Activated naive CD8-positive, alpha-beta T cell treated with anti-CD3 and anti-CD28 coated beads, Interleukin-2, amount 10 ng/mL, durations not matched to agents 7 days and 5 days (primary cell): ENCODE measurements around the gene SYNDIG1L. TPM values are rescaled to one million over a fixed set of nuclear protein-coding genes. Genes with fewer than 3 reads are reported as not detected.

Experiments
- ATAC-seq: fragments of 150-1000 bp; cut with Tn5 transposase; one replicate; pipeline ENCODE4 v1.10.0; 2021; ENCODE audit warnings: low read depth, moderate library complexity
- POLR2A ChIA-PET: fragments of 350-600 bp; sonication (Branson Sonifier 250); formaldehyde crosslinking; loops from one replicate; lab custom pipeline; 2021; ENCODE audit warnings: antibody characterized with exemption; lab: Charles Lee
- DNase-seq: peaks from one replicate; pipeline ENCODE4 v3.0.0; 2021
- H3K27ac Mint-ChIP-seq: one replicate; pipeline ENCODE4 v1.8.0; 2022; ENCODE audit warnings: mild to moderate bottlenecking, mixed read lengths
- H3K27me3 Mint-ChIP-seq: one replicate; pipeline ENCODE4 v1.8.0; 2022; ENCODE audit warnings: mild to moderate bottlenecking, moderate library complexity, mixed read lengths
- H3K36me3 Mint-ChIP-seq: one replicate; pipeline ENCODE4 v1.8.0; 2021; ENCODE audit warnings: mild to moderate bottlenecking, mixed read lengths
- H3K4me1 Mint-ChIP-seq: one replicate; pipeline ENCODE4 v1.8.0; 2021; ENCODE audit warnings: mixed read lengths
- H3K4me3 Mint-ChIP-seq: one replicate; pipeline ENCODE4 v1.8.0; 2022; ENCODE audit warnings: mild to moderate bottlenecking, moderate library complexity, mixed read lengths
- H3K9me3 Mint-ChIP-seq: one replicate; pipeline ENCODE4 v1.8.0; 2021; ENCODE audit warnings: mixed read lengths
- total RNA-seq, 2 experiments: library from RNA; stranded (reverse); gene quantifications; one replicate each; pipeline ENCODE4 v1.2.3, GENCODE V29; 2021

SYNDIG1L gene
- total RNA-seq = not detected

DNA sequence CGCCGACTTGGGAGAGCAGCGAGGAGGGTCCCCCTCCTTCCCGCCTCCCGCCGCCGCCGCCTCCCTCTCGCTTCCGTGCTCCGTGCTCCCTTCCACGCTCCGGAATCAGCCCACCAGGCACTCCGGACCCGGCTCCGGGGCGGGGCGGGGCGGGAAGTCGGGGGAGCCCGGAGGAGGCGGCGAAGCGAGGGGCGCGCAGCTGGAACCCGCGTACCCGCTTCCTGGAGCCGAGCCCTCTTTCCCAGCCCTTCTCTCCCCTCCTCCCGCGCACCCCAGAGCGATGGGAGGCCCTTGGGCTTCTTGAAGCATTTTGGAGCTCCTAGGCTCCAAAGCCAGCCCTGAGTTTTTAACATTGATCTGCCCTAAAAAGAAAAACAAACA, at the start of gene SYNDIG1L:
Gene SYNDIG1L, minus strand, starts transcription at position 9 of the 381 bp plus-strand sequence. CDS start 16,466 bp downstream, outside the sequence.
- H3K27ac Mint-ChIP-seq = peak within 1 kb of the TSS; percentile 21
- POLR2A ChIA-PET = no interaction called here
- peak within 1 kb of the TSS; percentile 37 for H3K4me3 Mint-ChIP-seq
- no peaks in the 10 kb centered on the region for H3K9me3 Mint-ChIP-seq
- no peaks in the 10 kb centered on the region for H3K36me3 Mint-ChIP-seq
- DNase-seq (no peak), ATAC-seq (no peak)
- peaks cover 40% of the 10 kb centered on the region for H3K27me3 Mint-ChIP-seq
- peaks cover 2% of the 10 kb centered on the region for H3K4me1 Mint-ChIP-seq

DNA sequence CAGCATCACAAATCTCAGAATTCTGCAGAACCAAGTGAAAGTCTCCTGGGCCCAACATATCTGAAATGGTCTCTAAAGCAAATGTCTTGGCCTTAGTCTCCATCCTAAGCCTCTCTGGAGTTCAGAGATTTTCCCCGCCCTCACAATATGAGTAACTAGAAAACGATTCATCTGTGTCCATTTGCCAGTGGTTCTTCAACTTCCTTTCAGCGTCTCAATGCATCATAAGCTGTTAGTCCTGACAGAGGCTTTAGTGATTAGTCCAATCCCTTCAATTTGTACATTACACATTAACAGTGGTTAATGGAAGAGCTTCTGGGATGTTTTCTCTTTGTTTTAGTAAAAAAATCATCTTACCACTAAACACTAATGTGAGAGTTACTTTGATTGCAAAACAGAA, 49.7 kb upstream of the SYNDIG1L start:
- POLR2A ChIA-PET = no interaction called here
- no peak for ATAC-seq
- Mint-ChIP-seq H3K27ac (no peak overlapping the region), H3K4me3 (no peak overlapping the region), H3K36me3 (no peaks in the 10 kb centered on the region), H3K27me3 (no peaks in the 10 kb centered on the region), H3K4me1 (peaks cover 3% of the 10 kb centered on the region), H3K9me3 (no peaks in the 10 kb centered on the region)
- DNase-seq = no peak

DNA sequence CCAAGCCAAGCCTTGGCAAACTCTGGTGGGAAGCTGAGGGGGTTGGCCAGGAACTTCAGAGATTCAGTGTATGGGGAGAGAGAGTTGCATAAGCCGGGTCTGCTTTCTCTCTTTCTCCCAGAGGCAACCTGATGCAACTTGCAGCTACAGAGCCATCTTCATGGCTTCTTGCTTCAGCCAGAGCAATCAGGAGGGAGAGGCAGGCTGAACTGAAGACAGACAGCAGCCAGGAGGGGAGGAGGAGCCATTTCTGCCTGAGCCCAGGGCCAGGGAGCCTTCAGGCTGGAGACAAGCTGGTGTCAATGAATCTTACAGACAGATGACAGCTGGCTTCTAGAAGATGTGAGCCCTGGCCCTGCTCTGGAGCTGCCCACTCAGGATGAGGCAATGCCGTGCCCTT, 48.4 kb upstream of the SYNDIG1L start:
- Mint-ChIP-seq H3K4me1 (peaks cover 3% of the 10 kb centered on the region), H3K27me3 (no peaks in the 10 kb centered on the region), H3K27ac (no peak overlapping the region), H3K4me3 (no peak overlapping the region), H3K36me3 (no peaks in the 10 kb centered on the region), H3K9me3 (no peaks in the 10 kb centered on the region)
- POLR2A ChIA-PET = no interaction called here
- DNase-seq = no peak
- ATAC-seq = no peak

DNA sequence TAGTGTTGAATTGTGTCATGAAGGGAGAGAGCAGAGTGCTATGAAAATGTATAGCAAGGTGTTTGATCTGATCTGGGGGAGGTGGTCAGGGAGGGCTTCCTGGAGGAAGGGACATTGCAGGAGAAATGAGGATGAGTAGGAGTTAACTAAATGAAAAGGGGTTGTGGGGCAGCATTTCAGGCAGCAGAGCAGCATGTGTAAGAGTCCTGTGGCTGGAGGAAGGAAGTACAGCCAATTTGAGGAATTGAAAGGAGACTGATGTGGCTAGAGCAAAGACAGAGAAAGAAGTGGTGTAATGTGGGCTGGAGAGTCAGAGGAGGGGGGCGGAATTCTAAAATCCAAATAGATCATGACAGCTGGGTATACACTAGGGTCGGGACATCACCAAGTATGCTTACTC, 46.6 kb upstream of the SYNDIG1L start:
- Mint-ChIP-seq H3K36me3 (no peaks in the 10 kb centered on the region), H3K27ac (no peak overlapping the region), H3K4me3 (no peak overlapping the region), H3K4me1 (peaks cover 3% of the 10 kb centered on the region), H3K9me3 (no peaks in the 10 kb centered on the region), H3K27me3 (no peaks in the 10 kb centered on the region)
- ATAC-seq (no peak), DNase-seq (no peak)
- POLR2A ChIA-PET = no interaction called here

DNA sequence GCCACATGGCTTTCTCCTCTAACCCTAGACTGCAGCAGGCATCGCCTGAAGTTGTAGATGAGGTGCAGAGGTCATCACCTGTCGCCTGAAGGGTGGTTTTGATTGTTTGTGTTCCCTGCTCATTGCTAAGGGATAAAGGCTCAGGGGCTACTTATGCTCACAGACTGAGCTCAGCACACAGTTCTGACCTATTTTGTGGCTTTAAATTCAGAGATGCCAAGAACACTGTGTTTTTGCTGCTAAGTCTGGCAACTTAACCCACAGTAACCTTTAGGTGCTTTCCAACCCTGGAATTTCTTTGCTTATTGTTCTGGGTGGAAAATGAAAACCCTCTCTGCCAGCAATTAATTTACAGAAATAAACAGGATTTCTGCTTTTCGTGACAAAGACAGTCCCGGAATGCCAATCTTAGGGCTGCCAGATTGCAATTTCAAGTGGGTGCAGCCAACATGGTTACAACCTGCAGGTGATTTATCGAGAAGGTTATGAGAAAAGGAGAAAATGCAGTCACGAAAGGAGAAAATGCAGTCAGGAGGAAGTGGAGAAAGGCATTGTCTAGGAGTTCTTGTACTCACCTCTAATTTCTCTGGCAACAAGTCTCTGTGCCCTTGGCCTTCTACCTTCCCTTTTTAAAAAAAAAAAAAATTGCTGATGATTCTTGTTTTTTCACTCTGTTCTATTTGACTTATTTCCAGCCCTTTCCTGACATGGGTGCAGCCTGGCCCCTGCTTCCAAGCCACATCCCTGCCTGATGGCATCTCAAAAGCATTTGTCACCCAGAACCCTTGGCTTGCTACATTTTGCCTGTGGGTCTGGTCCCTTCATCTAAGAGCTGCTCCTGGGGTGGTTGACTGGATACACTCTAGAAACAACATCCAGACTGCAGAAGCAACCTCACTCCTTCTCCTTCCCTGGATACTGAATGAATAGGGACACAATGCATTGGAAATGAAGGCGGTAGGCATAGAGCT, 43.8 kb upstream of the SYNDIG1L start:
- no peak overlapping the region for H3K27ac Mint-ChIP-seq
- no peaks in the 10 kb centered on the region for H3K36me3 Mint-ChIP-seq
- no peaks in the 10 kb centered on the region for H3K9me3 Mint-ChIP-seq
- ATAC-seq (no peak), DNase-seq (no peak)
- peaks cover 3% of the 10 kb centered on the region for H3K4me1 Mint-ChIP-seq
- peaks cover 2% of the 10 kb centered on the region for H3K27me3 Mint-ChIP-seq
- POLR2A ChIA-PET = no interaction called here
- no peak overlapping the region for H3K4me3 Mint-ChIP-seq

DNA sequence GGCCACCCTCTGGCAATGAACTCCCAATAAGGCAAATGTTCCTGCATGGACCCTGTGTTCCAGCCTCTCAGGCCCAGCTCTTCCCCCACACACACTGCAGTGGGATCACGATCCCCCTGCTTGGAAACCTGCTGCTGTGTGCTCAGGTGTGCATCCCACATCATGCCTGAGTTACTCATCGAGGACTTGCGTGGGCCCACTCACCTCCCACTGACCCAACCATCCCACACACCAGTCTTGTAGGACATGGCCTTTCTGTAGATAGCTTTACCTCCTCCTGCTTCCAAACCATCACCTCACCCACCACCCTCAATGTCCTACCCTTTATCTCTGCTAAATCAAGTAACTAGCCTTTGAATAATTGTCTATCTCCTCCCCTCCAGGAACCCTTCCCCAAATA, 42.5 kb upstream of the SYNDIG1L start:
- H3K27ac Mint-ChIP-seq = no peak overlapping the region
- DNase-seq (no peak), ATAC-seq (no peak)
- H3K36me3 Mint-ChIP-seq = no peaks in the 10 kb centered on the region
- H3K4me1 Mint-ChIP-seq = peaks cover 3% of the 10 kb centered on the region
- H3K27me3 Mint-ChIP-seq = peaks cover 2% of the 10 kb centered on the region
- no peaks in the 10 kb centered on the region for H3K9me3 Mint-ChIP-seq
- no peak overlapping the region for H3K4me3 Mint-ChIP-seq
- POLR2A ChIA-PET = no interaction called here

GRCh38 chr14:74465335-74465734, 39.3 kb upstream of the SYNDIG1L start:
- no peak for DNase-seq
- Mint-ChIP-seq H3K4me1 (no peaks in the 10 kb centered on the region), H3K9me3 (no peaks in the 10 kb centered on the region), H3K27me3 (peaks cover 8% of the 10 kb centered on the region), H3K4me3 (no peak overlapping the region), H3K27ac (no peak overlapping the region), H3K36me3 (no peaks in the 10 kb centered on the region)
- no peak for ATAC-seq
- POLR2A ChIA-PET = no interaction called here

GRCh38 chr14:74464785-74465184, 38.8 kb upstream of the SYNDIG1L start:
- Mint-ChIP-seq H3K4me3 (no peak overlapping the region), H3K9me3 (no peaks in the 10 kb centered on the region), H3K27ac (no peak overlapping the region), H3K27me3 (peaks cover 8% of the 10 kb centered on the region), H3K36me3 (no peaks in the 10 kb centered on the region), H3K4me1 (no peaks in the 10 kb centered on the region)
- POLR2A ChIA-PET = no interaction called here
- ATAC-seq (no peak), DNase-seq (no peak)

DNA sequence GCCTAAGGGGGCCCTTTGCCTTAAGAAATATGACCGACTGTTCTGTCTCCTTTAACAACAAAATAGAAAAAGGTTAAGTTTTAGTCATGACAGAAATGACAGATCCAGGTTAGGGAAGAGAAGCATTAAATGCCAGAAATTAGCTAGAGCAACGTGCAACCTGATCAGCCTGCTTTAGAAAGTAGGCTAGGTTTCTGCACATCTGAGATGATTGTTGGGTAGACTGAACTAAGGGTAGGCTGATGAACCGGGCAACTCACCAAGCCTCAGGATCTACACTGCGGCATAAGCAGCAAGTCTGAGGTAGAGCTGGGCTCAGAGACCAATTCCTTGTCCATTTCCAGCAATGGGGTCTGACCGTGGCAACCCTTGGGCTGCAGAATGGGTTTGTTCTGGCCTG, 37.7 kb upstream of the SYNDIG1L start:
- Mint-ChIP-seq H3K36me3 (no peaks in the 10 kb centered on the region), H3K9me3 (no peaks in the 10 kb centered on the region), H3K27ac (no peak overlapping the region), H3K4me1 (no peaks in the 10 kb centered on the region), H3K27me3 (peaks cover 8% of the 10 kb centered on the region), H3K4me3 (no peak overlapping the region)
- POLR2A ChIA-PET = no interaction called here
- ATAC-seq = no peak
- no peak for DNase-seq

DNA sequence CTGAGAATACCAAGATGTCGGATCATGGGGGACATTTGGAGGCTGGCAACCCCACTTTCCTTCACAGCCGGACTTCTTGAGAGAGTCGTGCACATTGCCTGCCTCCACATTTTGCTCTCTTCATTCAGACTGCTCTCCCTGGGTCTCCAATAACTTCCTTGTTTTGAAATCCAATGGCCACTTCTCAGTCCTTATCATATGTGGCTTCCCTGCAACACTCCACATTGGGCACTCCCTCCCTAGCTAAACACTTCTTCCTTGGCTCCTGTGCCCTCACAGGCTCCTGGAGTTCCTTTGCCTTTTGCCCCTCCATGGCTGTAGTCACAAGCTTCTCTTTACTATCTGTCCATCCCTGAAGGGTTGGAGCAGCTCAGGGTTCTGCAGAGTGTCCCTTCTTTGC, 37.0 kb upstream of the SYNDIG1L start:
- Mint-ChIP-seq H3K4me3 (no peak overlapping the region), H3K4me1 (no peaks in the 10 kb centered on the region), H3K36me3 (no peaks in the 10 kb centered on the region), H3K27ac (no peak overlapping the region), H3K27me3 (peaks cover 8% of the 10 kb centered on the region), H3K9me3 (no peaks in the 10 kb centered on the region)
- POLR2A ChIA-PET = no interaction called here
- DNase-seq (no peak), ATAC-seq (no peak)

DNA sequence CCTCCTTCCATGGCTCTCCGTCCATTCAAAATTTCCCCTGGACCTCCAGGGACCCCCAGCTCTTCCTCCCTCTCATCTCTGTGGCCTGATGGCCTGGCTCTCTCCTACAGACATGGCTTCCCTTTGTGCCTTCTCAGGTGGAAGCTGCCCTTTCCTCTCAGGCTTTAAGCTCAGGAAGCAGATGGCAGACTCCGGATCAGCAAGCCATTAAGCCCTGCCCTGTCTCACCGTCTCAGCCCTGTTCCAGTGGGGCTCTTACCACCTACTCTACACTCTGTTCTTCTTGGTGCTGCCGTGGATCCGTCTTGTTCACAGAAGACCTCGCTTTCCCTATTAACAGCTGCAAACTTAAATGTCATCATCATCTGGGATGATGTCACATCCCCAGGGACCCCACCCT, 34.0 kb upstream of the SYNDIG1L start:
- H3K4me1 Mint-ChIP-seq = no peaks in the 10 kb centered on the region
- ATAC-seq (no peak), DNase-seq (no peak)
- peaks cover 11% of the 10 kb centered on the region for H3K27me3 Mint-ChIP-seq
- POLR2A ChIA-PET = no interaction called here
- H3K27ac Mint-ChIP-seq = no peak overlapping the region
- H3K36me3 Mint-ChIP-seq = no peaks in the 10 kb centered on the region
- no peak overlapping the region for H3K4me3 Mint-ChIP-seq
- H3K9me3 Mint-ChIP-seq = no peaks in the 10 kb centered on the region

DNA sequence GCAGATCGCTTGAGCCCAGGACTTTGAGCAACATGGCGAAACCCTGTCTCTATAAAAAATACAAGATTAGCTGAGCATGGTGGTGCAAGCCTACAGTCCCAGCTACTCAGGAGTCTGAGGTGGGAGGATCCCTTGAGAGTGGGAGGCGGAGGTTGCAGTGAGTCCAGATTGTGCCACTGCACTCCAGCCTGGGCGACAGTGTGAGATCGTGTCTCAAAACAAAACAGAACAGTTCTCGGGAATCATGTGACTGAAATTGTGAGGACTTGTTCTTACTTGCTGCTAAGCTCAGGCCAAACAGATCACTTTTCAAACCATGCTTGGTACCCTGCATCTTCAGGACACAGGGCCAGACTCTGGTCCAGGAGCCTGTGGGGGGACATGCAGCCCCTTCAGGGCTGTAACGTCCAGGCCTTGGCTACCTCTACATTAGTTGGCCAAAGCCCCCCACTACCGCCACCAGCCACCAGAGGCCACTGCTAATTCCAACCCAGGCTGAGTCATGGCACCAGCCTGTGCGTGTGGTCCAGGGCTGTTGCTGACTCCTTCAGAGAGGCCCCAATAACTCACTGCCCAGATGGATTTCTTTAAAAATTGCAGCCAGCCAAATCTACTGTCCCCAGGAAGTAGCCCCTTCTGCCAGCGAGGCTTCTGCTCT, 33.4 kb upstream of the SYNDIG1L start:
- peak; percentile 56 for ATAC-seq
- Mint-ChIP-seq H3K4me1 (no peaks in the 10 kb centered on the region), H3K27me3 (peaks cover 10% of the 10 kb centered on the region), H3K4me3 (no peak overlapping the region), H3K9me3 (no peaks in the 10 kb centered on the region), H3K27ac (no peak overlapping the region), H3K36me3 (no peaks in the 10 kb centered on the region)
- POLR2A ChIA-PET = no interaction called here
- peak; percentile 37 for DNase-seq

GRCh38 chr14:74457565-74457895, 31.5 kb upstream of the SYNDIG1L start:
- H3K27ac Mint-ChIP-seq = no peak overlapping the region
- POLR2A ChIA-PET = no interaction called here
- DNase-seq = no peak
- H3K36me3 Mint-ChIP-seq = no peaks in the 10 kb centered on the region
- ATAC-seq = no peak
- H3K9me3 Mint-ChIP-seq = no peaks in the 10 kb centered on the region
- H3K27me3 Mint-ChIP-seq = peaks cover 21% of the 10 kb centered on the region
- no peak overlapping the region for H3K4me3 Mint-ChIP-seq
- H3K4me1 Mint-ChIP-seq = no peaks in the 10 kb centered on the region
